ENCODE data around the gene HEMGN.

The HEMGN gene

DNA sequence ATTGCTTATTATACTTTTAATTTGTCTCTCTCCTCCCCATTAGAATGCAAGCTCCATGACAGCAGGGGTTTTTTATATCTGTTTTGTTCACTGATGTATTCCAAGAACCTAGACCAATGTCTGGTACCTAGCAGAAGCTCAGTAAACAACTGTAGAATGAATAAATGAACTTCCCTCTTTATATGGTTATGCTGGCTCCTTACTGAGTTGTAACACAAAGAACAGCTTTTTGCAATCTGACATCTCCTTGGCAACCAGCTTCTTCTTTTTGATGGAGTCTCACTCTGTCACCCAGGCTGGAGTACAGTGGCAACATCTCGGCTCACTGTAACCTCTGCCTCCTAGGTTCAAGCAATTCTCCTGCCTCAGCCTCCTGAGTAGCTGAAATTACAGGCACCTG lies 29.3 kb downstream of the HEMGN start:
- Histone ChIP-seq H3K36me3 (replicated peaks) (peaks cover 23% of the 10 kb centered on the region), H3K27me3 (ENCODE audit: low read depth) (no peaks in the 10 kb centered on the region), H3K4me1 (no peaks in the 10 kb centered on the region), H3K4me3 (no peak overlapping the region), H3K9me3 (no peaks in the 10 kb centered on the region)
- no peak for DNase-seq (ENCODE audit: low spot score in 2 of 2)
- in situ Hi-C loops (cut with MboI; ENCODE audit: low sequenced_read_pairs): loop anchor here (10.0 to 25.0 kb wide), 2 partner anchors 204 to 354 kb away; partner anchors contain the start of gene TBC1D2

GRCh38 chr9:97907632-97908031 lies 30.3 kb downstream of the HEMGN start:
- in situ Hi-C loops (cut with MboI; ENCODE audit: low sequenced_read_pairs): loop anchor here (10.0 to 25.0 kb wide), 2 partner anchors 203 to 355 kb away; partner anchors contain the start of gene TBC1D2
- Histone ChIP-seq H3K4me3 (no peak overlapping the region), H3K36me3 (replicated peaks) (peaks cover 23% of the 10 kb centered on the region), H3K27me3 (ENCODE audit: low read depth) (no peaks in the 10 kb centered on the region), H3K4me1 (no peaks in the 10 kb centered on the region), H3K9me3 (no peaks in the 10 kb centered on the region)
- no peak for DNase-seq (ENCODE audit: low spot score in 2 of 2)

GRCh38 chr9:97907046-97907445 lies 30.9 kb downstream of the HEMGN start:
- in situ Hi-C loops (cut with MboI; ENCODE audit: low sequenced_read_pairs): loop anchor here (10.0 to 25.0 kb wide), 2 partner anchors 202 to 355 kb away; partner anchors contain the start of gene TBC1D2
- H3K27me3 ChIP-seq (ENCODE audit: low read depth): no peaks in the 10 kb centered on the region
- no peak for DNase-seq (ENCODE audit: low spot score in 2 of 2)
- H3K36me3 ChIP-seq (replicated peaks): peaks cover 18% of the 10 kb centered on the region
- H3K9me3 ChIP-seq: no peaks in the 10 kb centered on the region
- no peak overlapping the region for H3K4me3 ChIP-seq
- no peaks in the 10 kb centered on the region for H3K4me1 ChIP-seq

GRCh38 chr9:97906236-97906831 lies 31.6 kb downstream of the HEMGN start:
- no peak overlapping the region for H3K4me3 ChIP-seq
- in situ Hi-C loops (cut with MboI; ENCODE audit: low sequenced_read_pairs): loop anchor here (10.0 to 25.0 kb wide), 2 partner anchors 202 to 356 kb away; partner anchors contain the start of gene TBC1D2
- H3K27me3 ChIP-seq (ENCODE audit: low read depth): no peaks in the 10 kb centered on the region
- H3K9me3 ChIP-seq: no peaks in the 10 kb centered on the region
- no peak for DNase-seq (ENCODE audit: low spot score in 2 of 2)
- peaks cover 17% of the 10 kb centered on the region for H3K36me3 ChIP-seq (replicated peaks)
- H3K4me1 ChIP-seq: no peaks in the 10 kb centered on the region

GRCh38 chr9:97905228-97905627 lies 32.7 kb downstream of the HEMGN start:
- no peak for DNase-seq (ENCODE audit: low spot score in 2 of 2)
- Histone ChIP-seq H3K9me3 (no peaks in the 10 kb centered on the region), H3K36me3 (replicated peaks) (peaks cover 11% of the 10 kb centered on the region), H3K4me3 (no peak overlapping the region), H3K27me3 (ENCODE audit: low read depth) (no peaks in the 10 kb centered on the region), H3K4me1 (no peaks in the 10 kb centered on the region)
- in situ Hi-C loops (cut with MboI; ENCODE audit: low sequenced_read_pairs): loop anchor here (10.0 to 25.0 kb wide), 2 partner anchors 200 to 357 kb away; partner anchors contain the start of gene TBC1D2

- H3K4me3 ChIP-seq: no peak overlapping the region
- no peaks in the 10 kb centered on the region for H3K4me1 ChIP-seq
- no peaks in the 10 kb centered on the region for H3K9me3 ChIP-seq
- no peaks in the 10 kb centered on the region for H3K27me3 ChIP-seq (ENCODE audit: low read depth)
- in situ Hi-C loops (cut with MboI; ENCODE audit: low sequenced_read_pairs): loop anchor here (10.0 to 25.0 kb wide), 2 partner anchors 200 to 358 kb away; partner anchors contain the start of gene TBC1D2
- H3K36me3 ChIP-seq (replicated peaks): peaks cover 6% of the 10 kb centered on the region
- no peak for DNase-seq (ENCODE audit: low spot score in 2 of 2)
These were observed 33.2 kb downstream of the HEMGN start for GRCh38 chr9:97904725-97905124.

DNA sequence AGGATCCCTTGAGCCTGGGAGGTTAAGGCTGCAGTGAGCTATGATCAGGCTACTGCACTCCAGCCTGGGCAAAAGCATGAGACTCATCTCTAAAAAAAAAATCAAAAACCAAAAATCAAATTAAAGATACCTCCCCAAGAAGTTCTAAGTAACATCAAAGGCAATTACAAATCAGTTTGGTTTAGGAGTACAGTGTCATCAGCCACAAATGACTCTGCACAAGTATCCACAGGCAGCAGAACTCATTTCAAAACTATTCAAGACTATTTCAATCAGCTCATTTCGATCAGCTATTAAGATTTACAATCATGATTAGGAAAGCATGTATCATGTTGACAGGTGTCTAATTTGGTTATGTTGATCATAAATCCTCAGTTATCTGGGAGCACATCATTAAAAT lies 34.8 kb downstream of the HEMGN start:
- H3K4me1 ChIP-seq: no peaks in the 10 kb centered on the region
- no peaks in the 10 kb centered on the region for H3K9me3 ChIP-seq
- H3K36me3 ChIP-seq (replicated peaks): no peaks in the 10 kb centered on the region
- in situ Hi-C loops (cut with MboI; ENCODE audit: low sequenced_read_pairs): loop anchor here (10.0 to 25.0 kb wide), 2 partner anchors 198 to 359 kb away; partner anchors contain the start of gene TBC1D2
- H3K4me3 ChIP-seq: no peak overlapping the region
- DNase-seq (ENCODE audit: low spot score in 2 of 2): no peak
- no peaks in the 10 kb centered on the region for H3K27me3 ChIP-seq (ENCODE audit: low read depth)

DNA sequence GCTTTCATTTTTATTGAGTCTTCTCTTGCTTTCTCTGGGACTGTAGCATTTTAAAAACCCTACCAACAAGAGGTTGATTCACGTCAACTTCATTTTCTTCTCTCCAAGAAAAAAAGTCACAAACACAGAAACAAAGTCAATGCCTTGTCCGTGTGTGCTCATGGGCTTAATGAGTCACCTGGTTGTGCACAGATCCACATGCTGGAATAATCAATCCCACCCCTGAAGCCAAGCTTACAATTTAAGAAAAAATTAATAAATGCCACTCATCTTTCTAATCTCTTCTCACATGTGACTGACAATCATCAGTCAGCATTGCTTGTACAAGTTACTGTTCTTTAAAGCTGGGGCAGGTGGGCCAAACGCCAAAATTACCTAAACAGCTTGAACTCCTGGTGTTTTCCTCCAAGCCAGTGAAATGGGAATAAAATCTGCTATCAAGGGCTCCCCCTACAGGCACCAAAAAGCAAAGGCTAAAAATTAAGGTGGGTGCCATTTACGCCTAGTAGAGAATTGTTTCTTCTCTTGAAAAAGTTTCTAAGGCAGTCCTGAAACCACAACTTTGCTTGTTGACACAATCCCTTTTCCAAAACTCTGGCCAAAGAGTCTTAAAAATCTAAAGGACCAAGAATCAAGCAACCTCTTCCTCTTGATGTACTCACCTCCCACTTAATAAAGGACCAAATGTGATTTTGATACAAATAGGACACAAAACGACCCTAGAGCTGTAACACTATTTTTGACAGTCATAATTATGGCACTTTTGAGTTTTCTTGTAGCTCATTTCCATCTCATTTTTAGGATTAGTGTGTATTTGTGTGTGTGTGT lies 37.0 kb downstream of the HEMGN start:
- DNase-seq (ENCODE audit: low spot score in 2 of 2): peak; percentile 29 to 40
- H3K4me1 ChIP-seq: no peaks in the 10 kb centered on the region
- in situ Hi-C loops (cut with MboI; ENCODE audit: low sequenced_read_pairs): loop anchor here (10.0 to 25.0 kb wide), 2 partner anchors 196 to 361 kb away; partner anchors contain the start of gene TBC1D2
- H3K36me3 ChIP-seq (replicated peaks): no peaks in the 10 kb centered on the region
- no peaks in the 10 kb centered on the region for H3K9me3 ChIP-seq
- no peak overlapping the region for H3K4me3 ChIP-seq
- H3K27me3 ChIP-seq (ENCODE audit: low read depth): no peaks in the 10 kb centered on the region

DNA sequence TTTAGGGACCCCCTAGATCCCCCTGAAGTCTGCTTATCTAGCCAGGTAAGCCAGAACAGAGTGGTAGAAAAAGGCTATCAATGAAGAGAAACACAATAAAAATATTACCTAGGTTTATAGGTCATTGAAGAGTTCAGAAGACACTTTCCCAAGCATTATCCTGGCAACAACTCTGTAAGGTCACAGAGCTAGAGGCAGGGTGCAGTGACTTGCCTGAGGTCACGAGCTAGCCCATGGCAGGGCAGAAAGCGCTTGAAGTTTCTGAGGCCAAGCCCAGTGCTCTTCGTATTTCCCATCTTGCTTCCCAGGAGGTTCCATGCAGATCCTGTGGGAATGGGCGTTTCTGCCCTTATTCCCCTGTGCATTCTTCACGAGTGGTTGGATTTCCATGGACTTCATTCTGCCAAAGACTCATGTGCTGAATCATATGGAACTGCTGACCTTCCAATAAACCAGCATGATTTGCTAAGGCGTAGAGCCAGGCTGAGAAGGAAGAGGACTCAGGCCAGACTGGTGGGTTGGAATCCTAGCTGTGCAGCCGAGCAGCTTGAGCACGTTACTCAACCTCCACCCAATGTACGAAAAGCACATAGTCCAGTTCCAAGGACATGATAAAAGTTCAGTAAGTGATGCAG lies 37.8 kb downstream of the HEMGN start:
- no peaks in the 10 kb centered on the region for H3K9me3 ChIP-seq
- no peak overlapping the region for H3K4me3 ChIP-seq
- in situ Hi-C loops (cut with MboI; ENCODE audit: low sequenced_read_pairs): loop anchor here (10.0 to 25.0 kb wide), 2 partner anchors 195 to 362 kb away; partner anchors contain the start of gene TBC1D2
- H3K27me3 ChIP-seq (ENCODE audit: low read depth): no peaks in the 10 kb centered on the region
- DNase-seq (ENCODE audit: low spot score in 2 of 2): no peak
- no peaks in the 10 kb centered on the region for H3K4me1 ChIP-seq
- H3K36me3 ChIP-seq (replicated peaks): no peaks in the 10 kb centered on the region

DNA sequence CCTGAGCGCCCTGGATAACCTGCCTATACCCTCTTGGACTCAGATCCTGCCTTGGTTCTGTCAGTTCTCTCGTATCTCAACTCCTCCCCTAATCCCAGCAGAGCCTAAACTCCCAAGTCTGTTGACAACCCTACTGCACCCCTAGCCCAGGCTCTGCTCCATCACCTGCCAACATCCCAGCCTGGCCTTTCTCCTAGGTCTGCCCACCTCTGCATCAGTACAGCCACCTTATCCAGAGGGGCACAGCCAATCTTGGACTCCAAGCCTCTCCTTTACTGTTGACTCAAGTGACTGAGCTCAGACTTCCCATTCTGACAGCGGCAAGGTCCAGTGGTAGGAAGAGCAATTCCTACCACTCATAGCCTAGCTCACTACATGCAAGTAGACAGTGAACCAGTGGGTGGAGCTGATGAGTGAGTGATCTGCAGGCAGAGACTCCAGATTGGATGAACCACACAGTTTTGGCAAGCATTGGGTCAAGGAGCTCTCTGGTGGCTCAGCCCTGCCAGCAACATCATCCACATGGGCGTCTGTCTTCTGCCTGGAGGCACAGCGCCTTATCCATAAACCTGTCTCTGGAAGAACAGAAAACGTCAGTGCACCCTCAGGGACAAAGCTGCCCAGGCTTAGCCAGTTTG lies 42.2 kb downstream of the HEMGN start:
- H3K4me3 ChIP-seq: no peak overlapping the region
- DNase-seq (ENCODE audit: low spot score in 2 of 2): peak in 1 of 2 experiments; percentile 33
- H3K9me3 ChIP-seq: no peaks in the 10 kb centered on the region
- H3K36me3 ChIP-seq (replicated peaks): no peaks in the 10 kb centered on the region
- in situ Hi-C loops (cut with MboI; ENCODE audit: low sequenced_read_pairs): no loop called here
- H3K27me3 ChIP-seq (ENCODE audit: low read depth): no peaks in the 10 kb centered on the region
- no peaks in the 10 kb centered on the region for H3K4me1 ChIP-seq

GRCh38 chr9:97895211-97895610 lies 42.8 kb downstream of the HEMGN start:
- Histone ChIP-seq H3K36me3 (replicated peaks) (no peaks in the 10 kb centered on the region), H3K9me3 (no peaks in the 10 kb centered on the region), H3K27me3 (ENCODE audit: low read depth) (no peaks in the 10 kb centered on the region), H3K4me3 (no peak overlapping the region), H3K4me1 (no peaks in the 10 kb centered on the region)
- in situ Hi-C loops (cut with MboI; ENCODE audit: low sequenced_read_pairs): no loop called here
- no peak for DNase-seq (ENCODE audit: low spot score in 2 of 2)

DNA sequence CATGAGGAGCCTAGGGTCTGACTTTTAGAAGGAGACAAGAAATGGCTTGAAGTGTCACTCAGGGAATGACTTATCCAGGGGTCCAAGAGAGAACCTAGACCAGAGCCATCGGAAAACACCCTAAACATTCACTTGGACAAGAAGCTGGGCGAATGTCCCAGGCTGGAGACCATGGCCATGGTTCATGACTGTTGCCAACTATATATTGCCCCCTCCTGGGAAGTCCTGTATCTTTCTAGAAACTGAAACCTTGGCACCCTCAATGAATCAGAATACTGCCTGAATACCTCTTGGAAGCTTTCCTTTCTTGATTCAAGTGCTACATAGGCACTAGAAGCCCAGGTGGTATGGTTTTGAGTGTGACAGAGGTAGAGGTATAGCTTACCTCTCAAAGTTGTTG lies 45.6 kb downstream of the HEMGN start:
- Histone ChIP-seq H3K36me3 (replicated peaks) (no peaks in the 10 kb centered on the region), H3K4me1 (no peaks in the 10 kb centered on the region), H3K4me3 (no peak overlapping the region), H3K27me3 (ENCODE audit: low read depth) (no peaks in the 10 kb centered on the region), H3K9me3 (no peaks in the 10 kb centered on the region)
- in situ Hi-C loops (cut with MboI; ENCODE audit: low sequenced_read_pairs): no loop called here
- no peak for DNase-seq (ENCODE audit: low spot score in 2 of 2)

GRCh38 chr9:97891736-97892135 lies 46.2 kb downstream of the HEMGN start:
- Histone ChIP-seq H3K4me1 (no peaks in the 10 kb centered on the region), H3K36me3 (replicated peaks) (no peaks in the 10 kb centered on the region), H3K4me3 (no peak overlapping the region), H3K27me3 (ENCODE audit: low read depth) (no peaks in the 10 kb centered on the region), H3K9me3 (no peaks in the 10 kb centered on the region)
- no peak for DNase-seq (ENCODE audit: low spot score in 2 of 2)
- in situ Hi-C loops (cut with MboI; ENCODE audit: low sequenced_read_pairs): no loop called here

All from HAP-1 (cell line).